ENCODE data around the gene NACC2. TPM values are rescaled to one million over a fixed set of nuclear protein-coding genes. Genes with fewer than 3 reads are reported as not detected.

The NACC2 gene
- total and polyA plus RNA-seq, 2 experiments from 2014 or later, result 3.8 to 20.8 TPM

DNA sequence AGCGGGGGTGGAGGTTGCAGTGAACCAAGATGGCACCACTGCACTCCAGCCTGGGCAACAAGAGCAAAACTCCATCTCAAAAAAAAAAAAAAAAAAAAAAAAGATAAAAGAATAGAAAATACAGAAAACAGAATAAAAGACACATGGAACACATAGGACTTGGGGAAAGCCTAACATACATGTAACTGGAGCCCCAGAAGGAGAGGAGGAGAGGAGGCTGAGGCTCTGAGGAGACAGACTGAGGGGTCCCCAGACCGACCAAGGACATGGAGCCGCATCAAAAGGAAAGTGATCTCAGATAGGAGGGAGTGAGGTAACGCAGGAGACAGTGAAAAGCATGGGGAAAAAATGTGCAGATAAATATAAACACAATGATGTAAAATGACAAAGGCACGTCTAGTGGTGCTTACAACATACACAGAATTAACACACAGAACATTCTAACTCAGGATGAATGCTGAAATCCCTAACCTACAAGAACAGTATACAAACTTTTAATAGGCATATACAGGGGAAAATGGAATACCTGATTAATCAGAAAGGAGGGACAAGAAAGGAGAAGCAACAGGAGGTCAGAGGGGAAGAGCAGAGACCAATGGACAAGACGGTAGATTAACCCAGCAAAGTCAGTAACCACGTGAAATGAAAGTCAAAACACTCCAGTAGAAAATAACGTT is 68.7 kb downstream of the NACC2 start:
- peaks cover 5% of the 10 kb centered on the region for H3K27me3 Mint-ChIP-seq (ENCODE audit: insufficient read depth, low read depth, poor library complexity)

More for the DNA sequence above, 68.7 kb downstream of the NACC2 start:
- Histone ChIP-seq H3K4me2 (no peak overlapping the region), H3K27me3 (ENCODE audit: insufficient read depth) (no peaks in the 10 kb centered on the region), H4K20me1 (replicated peaks; ENCODE audit: insufficient read depth) (no peaks in the 10 kb centered on the region; the same call in none of the 2 replicates), H3K27ac (ENCODE audit: low read depth) (no peak overlapping the region), H3F3A (replicated peaks; ENCODE audit: low read depth) (no peaks in the 10 kb centered on the region), H3K4me3 (no peak overlapping the region), H3K4me1 (ENCODE audit: insufficient read depth) (0 out of 2 replicates have a peak, but pooled peaks cover 4% of the 10 kb centered on the region), H3K36me3 (ENCODE audit: insufficient read depth) (no peaks in the 10 kb centered on the region), H3K79me2 (replicated peaks; ENCODE audit: insufficient read depth) (peaks cover under 1% of the 10 kb centered on the region; the same call in 1 of the 2 replicates), H2AFZ (no peak overlapping the region), H3K9me2 (ENCODE audit: insufficient read depth) (no peaks in the 10 kb centered on the region)
- ATAC-seq, result no peak
- TF ChIP-seq, protein P1, sequence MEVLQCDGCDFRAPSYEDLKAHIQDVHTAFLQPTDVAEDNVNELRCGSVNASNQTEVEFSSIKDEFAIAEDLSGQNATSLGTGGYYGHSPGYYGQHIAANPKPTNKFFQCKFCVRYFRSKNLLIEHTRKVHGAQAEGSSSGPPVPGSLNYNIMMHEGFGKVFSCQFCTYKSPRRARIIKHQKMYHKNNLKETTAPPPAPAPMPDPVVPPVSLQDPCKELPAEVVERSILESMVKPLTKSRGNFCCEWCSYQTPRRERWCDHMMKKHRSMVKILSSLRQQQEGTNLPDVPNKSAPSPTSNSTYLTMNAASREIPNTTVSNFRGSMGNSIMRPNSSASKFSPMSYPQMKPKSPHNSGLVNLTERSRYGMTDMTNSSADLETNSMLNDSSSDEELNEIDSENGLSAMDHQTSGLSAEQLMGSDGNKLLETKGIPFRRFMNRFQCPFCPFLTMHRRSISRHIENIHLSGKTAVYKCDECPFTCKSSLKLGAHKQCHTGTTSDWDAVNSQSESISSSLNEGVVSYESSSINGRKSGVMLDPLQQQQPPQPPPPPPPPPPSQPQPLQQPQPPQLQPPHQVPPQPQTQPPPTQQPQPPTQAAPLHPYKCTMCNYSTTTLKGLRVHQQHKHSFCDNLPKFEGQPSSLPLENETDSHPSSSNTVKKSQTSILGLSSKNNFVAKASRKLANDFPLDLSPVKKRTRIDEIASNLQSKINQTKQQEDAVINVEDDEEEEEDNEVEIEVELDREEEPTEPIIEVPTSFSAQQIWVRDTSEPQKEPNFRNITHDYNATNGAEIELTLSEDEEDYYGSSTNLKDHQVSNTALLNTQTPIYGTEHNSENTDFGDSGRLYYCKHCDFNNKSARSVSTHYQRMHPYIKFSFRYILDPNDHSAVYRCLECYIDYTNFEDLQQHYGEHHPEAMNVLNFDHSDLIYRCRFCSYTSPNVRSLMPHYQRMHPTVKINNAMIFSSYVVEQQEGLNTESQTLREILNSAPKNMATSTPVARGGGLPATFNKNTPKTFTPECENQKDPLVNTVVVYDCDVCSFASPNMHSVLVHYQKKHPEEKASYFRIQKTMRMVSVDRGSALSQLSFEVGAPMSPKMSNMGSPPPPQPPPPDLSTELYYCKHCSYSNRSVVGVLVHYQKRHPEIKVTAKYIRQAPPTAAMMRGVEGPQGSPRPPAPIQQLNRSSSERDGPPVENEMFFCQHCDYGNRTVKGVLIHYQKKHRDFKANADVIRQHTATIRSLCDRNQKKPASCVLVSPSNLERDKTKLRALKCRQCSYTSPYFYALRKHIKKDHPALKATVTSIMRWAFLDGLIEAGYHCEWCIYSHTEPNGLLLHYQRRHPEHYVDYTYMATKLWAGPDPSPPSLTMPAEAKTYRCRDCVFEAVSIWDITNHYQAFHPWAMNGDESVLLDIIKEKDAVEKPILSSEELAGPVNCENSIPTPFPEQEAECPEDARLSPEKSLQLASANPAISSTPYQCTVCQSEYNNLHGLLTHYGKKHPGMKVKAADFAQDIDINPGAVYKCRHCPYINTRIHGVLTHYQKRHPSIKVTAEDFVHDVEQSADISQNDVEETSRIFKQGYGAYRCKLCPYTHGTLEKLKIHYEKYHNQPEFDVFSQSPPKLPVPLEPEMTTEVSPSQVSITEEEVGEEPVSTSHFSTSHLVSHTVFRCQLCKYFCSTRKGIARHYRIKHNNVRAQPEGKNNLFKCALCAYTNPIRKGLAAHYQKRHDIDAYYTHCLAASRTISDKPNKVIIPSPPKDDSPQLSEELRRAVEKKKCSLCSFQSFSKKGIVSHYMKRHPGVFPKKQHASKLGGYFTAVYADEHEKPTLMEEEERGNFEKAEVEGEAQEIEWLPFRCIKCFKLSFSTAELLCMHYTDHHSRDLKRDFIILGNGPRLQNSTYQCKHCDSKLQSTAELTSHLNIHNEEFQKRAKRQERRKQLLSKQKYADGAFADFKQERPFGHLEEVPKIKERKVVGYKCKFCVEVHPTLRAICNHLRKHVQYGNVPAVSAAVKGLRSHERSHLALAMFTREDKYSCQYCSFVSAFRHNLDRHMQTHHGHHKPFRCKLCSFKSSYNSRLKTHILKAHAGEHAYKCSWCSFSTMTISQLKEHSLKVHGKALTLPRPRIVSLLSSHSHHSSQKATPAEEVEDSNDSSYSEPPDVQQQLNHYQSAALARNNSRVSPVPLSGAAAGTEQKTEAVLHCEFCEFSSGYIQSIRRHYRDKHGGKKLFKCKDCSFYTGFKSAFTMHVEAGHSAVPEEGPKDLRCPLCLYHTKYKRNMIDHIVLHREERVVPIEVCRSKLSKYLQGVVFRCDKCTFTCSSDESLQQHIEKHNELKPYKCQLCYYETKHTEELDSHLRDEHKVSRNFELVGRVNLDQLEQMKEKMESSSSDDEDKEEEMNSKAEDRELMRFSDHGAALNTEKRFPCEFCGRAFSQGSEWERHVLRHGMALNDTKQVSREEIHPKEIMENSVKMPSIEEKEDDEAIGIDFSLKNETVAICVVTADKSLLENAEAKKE (CRISPR knock-in tag; IDR thresholded peaks at IDR 0.05), result no peak
- TF ChIP-seq EZH2phosphoT487 (IDR thresholded peaks at IDR 0.05; ENCODE audit: unreplicated experiment) (no peak), STAT1 (IDR thresholded peaks at IDR 0.05; ENCODE audit: unreplicated experiment) (no peak), CTCF (conservative IDR thresholded peaks at IDR 0.05; ENCODE audit: low read depth in 2 of 2) (no peak), EZH2 (IDR thresholded peaks at IDR 0.05; ENCODE audit: low read depth, unreplicated experiment) (no peak), POLR2AphosphoS5 (IDR thresholded peaks at IDR 0.05; ENCODE audit: low read depth) (no peak), REST (IDR thresholded peaks at IDR 0.05; ENCODE audit: unreplicated experiment) (no peak), ETS1 (IDR thresholded peaks at IDR 0.05) (no peak), CREB1 (CRISPR knock-in tag; IDR thresholded peaks at IDR 0.05; ENCODE audit: low read depth) (no peak)
- H3K4me3 Mint-ChIP-seq, result no peak overlapping the region
- DNase-seq (ENCODE audit: low spot score), result no peak
- peaks cover 16% of the 10 kb centered on the region for H3K9me3 Mint-ChIP-seq
- H3K4me1 Mint-ChIP-seq, result peaks cover 4% of the 10 kb centered on the region
- no peak overlapping the region for H3K27ac Mint-ChIP-seq
- H3K36me3 Mint-ChIP-seq (ENCODE audit: low read depth), result peaks cover 27% of the 10 kb centered on the region
